DMS 273 treated with DMSO at 0.1 percent for 48 hours (cell line): ENCODE data around the gene PTPRM.

ENCODE experiments used
- DNase-seq: peaks from one replicate; lab custom pipeline; 2025; lab: John Stamatoyannopoulos, UW

PTPRM gene

DNA sequence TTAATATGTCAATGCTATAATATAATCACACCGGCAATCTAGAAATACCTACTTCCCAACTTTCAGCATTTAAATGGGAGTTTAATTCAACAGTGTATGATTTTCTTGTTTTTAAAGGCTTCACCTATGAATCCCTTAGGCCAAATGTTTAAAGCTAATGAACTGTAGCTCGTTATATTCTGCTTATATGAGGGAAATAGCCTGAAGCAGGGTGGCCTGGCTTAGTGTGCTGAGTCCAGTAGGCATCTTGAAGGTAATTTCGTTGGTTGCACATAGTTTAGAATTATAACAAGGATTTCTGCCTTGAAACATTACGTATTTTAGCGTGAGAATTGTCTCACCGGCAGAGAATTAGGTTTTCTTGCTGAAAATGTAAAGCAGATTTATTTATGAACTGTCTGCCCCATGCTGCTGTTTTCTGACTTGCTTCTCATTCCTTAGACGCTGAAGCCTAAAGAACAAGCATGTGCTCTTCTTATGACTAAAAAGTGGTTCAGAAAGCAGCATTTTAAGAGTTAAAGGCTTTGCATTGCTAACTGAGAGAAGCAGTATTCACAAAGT is 608.5 kb downstream of the PTPRM start:
- DNase-seq = no peak

DNA sequence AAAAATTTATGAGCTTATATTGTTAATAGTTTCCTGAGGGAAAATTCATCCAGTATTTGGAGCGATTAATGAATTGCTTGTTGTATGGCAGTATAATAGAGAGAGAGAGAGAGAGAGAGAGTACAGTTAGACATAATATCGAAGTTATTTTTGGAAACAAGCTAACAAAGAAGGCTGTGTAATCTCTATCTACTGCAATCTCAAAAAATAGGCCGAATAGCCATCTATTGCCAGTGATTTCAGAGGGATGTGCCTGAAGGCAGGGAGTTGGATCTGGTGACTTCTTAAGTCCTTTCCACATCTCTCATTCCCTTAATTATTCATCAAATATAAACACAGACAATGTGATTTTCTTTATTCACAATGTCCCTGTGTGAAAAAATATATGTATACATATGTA is 609.0 kb downstream of the PTPRM start:
- no peak for DNase-seq

GRCh38 chr18:8176554-8176953 is 609.4 kb downstream of the PTPRM start:
- DNase-seq = no peak

DNA sequence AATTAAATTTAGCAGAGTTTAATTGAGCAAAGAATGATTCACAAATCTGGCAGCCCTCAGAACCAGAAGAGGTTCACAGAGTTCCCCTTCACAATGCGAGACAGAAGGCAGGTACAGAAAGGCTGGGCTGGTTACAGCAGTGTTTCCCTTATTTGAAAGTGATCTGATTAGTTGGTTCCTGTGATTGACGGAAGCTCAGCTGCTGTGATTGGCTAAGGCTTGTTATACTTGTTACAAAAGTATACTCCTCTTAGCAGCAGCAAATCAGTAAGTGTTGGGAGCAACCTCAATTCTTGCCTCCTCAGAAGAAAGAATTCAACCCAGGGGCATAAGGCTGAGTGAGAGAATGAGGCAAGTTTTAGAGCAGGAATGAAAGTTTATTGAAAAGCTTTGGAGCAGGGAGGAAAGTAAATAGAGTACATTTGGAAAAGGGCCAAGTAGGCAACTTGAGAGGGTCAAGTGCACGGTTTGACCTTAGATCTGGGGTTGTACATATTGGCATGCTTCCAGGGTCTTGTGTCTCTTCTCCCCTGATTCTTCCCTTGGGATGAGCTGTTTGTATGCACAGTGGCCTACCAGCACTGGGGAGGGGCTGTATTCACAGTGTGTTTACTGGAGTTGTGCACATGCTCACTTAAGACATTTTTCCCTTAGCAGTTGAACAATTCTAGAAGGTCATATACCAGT is 610.4 kb downstream of the PTPRM start:
- DNase-seq = no peak

GRCh38 chr18:8186413-8186812 is 619.3 kb downstream of the PTPRM start:
- DNase-seq = no peak

GRCh38 chr18:8188184-8188583 is 621.1 kb downstream of the PTPRM start:
- no peak for DNase-seq

DNA sequence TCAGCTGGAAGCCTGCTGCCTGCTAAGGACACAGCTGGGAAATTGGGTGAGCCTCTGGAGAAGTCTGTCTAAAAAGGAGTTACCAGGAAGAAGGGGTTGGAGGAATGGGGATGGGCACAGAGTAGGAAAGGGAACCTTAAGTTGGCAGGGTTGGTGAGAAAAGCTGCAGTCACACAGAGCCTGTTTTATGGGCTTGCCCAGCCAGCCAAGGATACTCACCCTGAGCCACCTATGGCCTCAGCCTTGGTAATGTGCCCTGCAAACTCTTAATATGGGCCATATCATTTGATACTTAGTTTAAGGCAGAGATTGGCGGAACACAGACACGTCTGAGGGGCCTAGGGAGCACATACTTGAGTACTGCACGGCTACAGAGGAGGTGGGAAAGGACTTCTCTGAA is 623.9 kb downstream of the PTPRM start:
- DNase-seq = no peak

GRCh38 chr18:8194431-8194830 is 627.3 kb downstream of the PTPRM start:
- DNase-seq = no peak

DNA sequence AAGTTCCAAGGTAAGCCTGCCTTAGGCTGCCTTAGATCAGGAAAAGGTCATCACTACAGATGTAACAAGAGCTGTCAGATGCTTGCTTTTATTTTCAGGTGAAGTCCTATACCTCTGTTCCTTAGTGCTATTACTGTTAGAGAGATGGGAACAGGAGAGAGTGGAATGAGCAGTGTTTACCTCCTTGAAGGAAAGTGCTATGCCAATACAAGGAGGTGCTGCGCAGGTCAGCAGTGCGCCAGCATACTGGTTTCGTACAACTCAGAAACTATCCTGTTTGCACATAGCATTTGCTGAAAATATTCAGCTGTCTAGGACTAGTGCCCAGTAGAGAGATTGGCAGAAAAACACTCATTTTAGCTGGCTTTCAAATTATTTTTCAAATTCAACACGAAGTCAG is 629.1 kb downstream of the PTPRM start:
- DNase-seq = no peak

- DNase-seq = no peak
These were observed 630.4 kb downstream of the PTPRM start for GRCh38 chr18:8197499-8197898.

GRCh38 chr18:8207996-8208395 is 640.9 kb downstream of the PTPRM start:
- DNase-seq = no peak

GRCh38 chr18:8208716-8209115 is 641.6 kb downstream of the PTPRM start:
- DNase-seq = no peak

- DNase-seq = no peak
These were observed 646.0 kb downstream of the PTPRM start for GRCh38 chr18:8212896-8213780.

DNA sequence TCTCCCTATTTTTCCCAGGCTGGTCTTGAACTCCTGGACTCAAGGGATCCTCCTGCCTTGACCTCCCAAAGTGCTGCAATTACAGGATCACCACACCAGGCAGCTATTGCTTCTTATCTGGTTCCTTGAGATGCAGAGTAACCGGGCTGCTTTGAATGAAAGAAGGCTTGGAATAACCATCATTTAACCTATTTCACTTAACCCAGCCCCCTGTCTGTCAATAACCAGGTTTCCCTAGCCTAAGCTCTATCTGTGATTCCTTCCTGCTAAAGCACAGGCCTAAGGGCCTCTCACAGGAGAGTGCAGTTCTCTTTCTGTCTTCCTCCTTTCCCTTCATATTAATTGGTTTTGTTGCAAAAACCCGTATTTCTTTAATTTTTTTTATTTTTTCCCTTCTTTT is 648.6 kb downstream of the PTPRM start:
- no peak for DNase-seq

- no peak for DNase-seq
These were observed 650.0 kb downstream of the PTPRM start for GRCh38 chr18:8217051-8217564.

- no peak for DNase-seq
These were observed 651.1 kb downstream of the PTPRM start for GRCh38 chr18:8218197-8218596.

DNA sequence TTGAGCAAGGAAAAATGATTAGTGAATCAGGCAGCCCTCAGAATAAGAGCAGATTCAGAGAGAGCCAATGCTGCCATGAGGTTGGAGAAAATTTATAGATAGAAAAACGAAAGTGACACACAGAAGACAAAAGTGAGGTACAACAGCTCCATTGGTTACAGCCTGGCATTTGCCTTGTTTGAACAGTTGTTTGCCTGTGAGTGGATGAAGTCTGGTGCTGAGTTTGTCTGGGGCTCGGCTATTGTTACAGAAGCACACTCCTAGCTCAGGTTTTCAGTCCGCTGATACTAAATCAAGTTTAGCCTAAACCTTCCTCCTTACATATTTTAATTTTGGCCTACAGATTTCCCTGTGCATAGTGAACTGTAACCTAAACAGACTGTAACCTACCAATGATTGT is 654.3 kb downstream of the PTPRM start:
- DNase-seq = no peak

DNA sequence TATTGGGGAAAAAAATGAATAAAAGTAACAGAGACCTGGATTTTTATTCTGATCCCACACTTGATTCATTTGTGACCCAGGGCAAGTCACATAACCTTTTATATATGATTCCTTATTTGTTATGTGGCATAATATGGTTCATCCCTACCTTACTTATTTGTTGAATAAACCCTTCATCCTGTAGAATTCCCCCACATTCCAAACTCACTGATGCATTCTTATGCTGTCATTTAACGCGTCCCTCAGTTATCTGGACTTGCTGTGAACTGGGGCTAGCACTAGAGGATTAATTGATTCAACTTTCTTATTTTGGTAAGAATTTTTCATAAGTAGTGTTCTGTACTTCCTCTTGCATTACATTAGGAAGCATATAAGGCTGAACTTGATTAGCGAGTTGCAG is 657.5 kb downstream of the PTPRM start:
- no peak for DNase-seq

- DNase-seq = no peak
These were observed 661.9 kb downstream of the PTPRM start for GRCh38 chr18:8229040-8229439.

DNA sequence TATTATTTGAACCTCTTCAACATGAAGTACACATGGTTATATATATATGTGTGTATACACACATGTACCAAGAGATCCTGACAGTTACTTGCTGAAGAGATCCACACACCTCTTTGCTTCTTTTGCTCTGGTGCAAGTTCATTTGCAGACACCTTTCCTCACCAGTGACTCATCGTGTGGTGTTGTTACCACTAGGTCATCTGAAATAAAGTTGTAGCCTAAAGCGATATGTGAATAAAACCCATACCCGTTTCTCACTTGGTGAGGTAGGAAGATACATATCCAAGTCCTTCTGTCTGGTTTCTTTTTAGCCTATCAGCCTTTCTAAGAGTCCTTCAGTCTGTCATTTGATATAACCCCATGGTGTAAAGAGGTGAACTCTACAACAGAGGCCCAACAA is 662.7 kb downstream of the PTPRM start:
- DNase-seq = no peak

GRCh38 chr18:8231316-8231715 is 664.2 kb downstream of the PTPRM start:
- no peak for DNase-seq

DNA sequence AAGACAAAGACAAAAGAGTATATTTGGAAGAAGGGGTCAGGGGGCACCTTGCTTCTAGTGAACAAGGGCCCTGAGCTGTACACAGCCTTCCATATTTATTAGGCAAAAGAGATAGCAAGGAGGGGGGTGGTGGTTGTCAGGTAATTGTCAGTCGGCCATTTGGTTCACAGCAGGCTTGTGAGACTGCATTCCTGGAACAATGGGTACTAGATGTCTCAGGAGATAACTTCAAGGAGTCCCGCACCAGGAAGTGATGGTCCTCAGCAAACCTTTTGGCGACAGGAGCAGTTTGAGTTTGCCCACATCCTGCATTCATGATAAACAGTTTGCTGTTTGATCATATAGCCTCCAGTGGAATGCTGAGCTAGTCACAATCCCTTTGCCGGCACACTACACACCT is 665.7 kb downstream of the PTPRM start:
- DNase-seq = no peak

DNA sequence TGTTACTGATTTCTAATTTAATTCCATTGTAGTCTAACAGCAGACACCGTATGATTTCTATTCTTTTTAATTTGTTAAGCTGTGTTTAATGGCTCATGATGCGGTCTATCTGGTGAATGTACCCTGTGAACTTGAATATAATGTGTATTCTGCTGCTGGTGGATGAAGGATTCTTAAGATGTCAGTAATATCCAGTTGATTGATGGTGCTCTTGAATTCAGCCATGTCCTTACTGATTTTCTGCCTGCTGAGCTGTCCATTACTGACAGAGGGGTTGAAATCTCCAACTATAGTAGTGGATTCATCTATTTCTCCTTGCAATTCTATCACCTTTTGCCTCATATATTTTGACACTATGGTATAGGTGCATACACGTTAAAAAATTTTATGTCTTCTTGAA is 668.8 kb downstream of the PTPRM start:
- no peak for DNase-seq
